ENCODE results near the gene WASF2. TPM values are rescaled to one million over a fixed set of nuclear protein-coding genes. Genes with fewer than 3 reads are reported as not detected.
"Not testable (repeated sequence)": the region's sequence is repeated elsewhere in the genome, so short reads cannot be mapped to it uniquely, and the experiment has no call there.

WASF2 gene
- polyA plus RNA-seq, 1 donor from 2014 or later = 2.5 TPM

GRCh38 chr1:27405598-27406361, 84.2 kb downstream of the WASF2 start:
- H3K9me3 ChIP-seq (ENCODE audit: low read length); H3K79me2 ChIP-seq (replicated peaks; ENCODE audit: insufficient read depth, low read length); H3F3A ChIP-seq (ENCODE audit: insufficient read depth, low read length, poor library complexity, severe bottlenecking); H3K27me3 ChIP-seq (ENCODE audit: insufficient read depth, low read depth, low read length); H3K36me3 ChIP-seq (ENCODE audit: insufficient read depth, low read length); H3K9me2 ChIP-seq (ENCODE audit: insufficient read depth, low read length); H3K4me2 ChIP-seq (ENCODE audit: low read length); H2AFZ ChIP-seq (ENCODE audit: low read depth, low read length); H4K20me1 ChIP-seq (ENCODE audit: insufficient read depth); H3K4me3 ChIP-seq (ENCODE audit: low read length): not testable (repeated sequence)
- TF ChIP-seq POLR2AphosphoS5 (IDR thresholded peaks at IDR 0.05) (peak; percentile 16), CTCF (IDR thresholded peaks at IDR 0.05; ENCODE audit: poor library complexity, severe bottlenecking) (peak; percentile 39)
- Histone ChIP-seq H3K27ac (ENCODE audit: low read length) (peak overlapping the region; percentile 56), H3K9ac (ENCODE audit: low read length) (peak overlapping the region; percentile 45)

GRCh38 chr1:27405074-27405473, 84.9 kb downstream of the WASF2 start:
- Histone ChIP-seq H3K27ac (ENCODE audit: low read length) (peak overlapping the region; percentile 45), H3K9me2 (ENCODE audit: insufficient read depth, low read length) (no peaks in the 10 kb centered on the region), H3K4me3 (ENCODE audit: low read length) (no peak overlapping the region), H3F3A (ENCODE audit: insufficient read depth, low read length, poor library complexity, severe bottlenecking) (no peaks in the 10 kb centered on the region), H3K79me2 (replicated peaks; ENCODE audit: insufficient read depth, low read length) (no peaks in the 10 kb centered on the region), H2AFZ (ENCODE audit: low read depth, low read length) (no peak overlapping the region), H3K4me2 (ENCODE audit: low read length) (no peak overlapping the region), H3K9me3 (ENCODE audit: low read length) (no peaks in the 10 kb centered on the region), H3K36me3 (ENCODE audit: insufficient read depth, low read length) (no peaks in the 10 kb centered on the region), H3K9ac (ENCODE audit: low read length) (peak overlapping the region; percentile 38), H3K27me3 (ENCODE audit: insufficient read depth, low read depth, low read length) (no peaks in the 10 kb centered on the region), H4K20me1 (ENCODE audit: insufficient read depth) (no peaks in the 10 kb centered on the region)
- no peak for TF ChIP-seq EZH2 (IDR thresholded peaks at IDR 0.05; ENCODE audit: borderline replicate concordance, insufficient read depth, low read length, poor library complexity, severe bottlenecking)
- TF ChIP-seq TAF1 (IDR thresholded peaks at IDR 0.05; ENCODE audit: low read depth) = no peak
- TF ChIP-seq POLR2AphosphoS5 (IDR thresholded peaks at IDR 0.05) = no peak
- no peak for TF ChIP-seq EP300 (conservative IDR thresholded peaks at IDR 0.05; ENCODE audit: poor library complexity, severe bottlenecking)
- TF ChIP-seq MXI1 (conservative IDR thresholded peaks at IDR 0.05; ENCODE audit: poor library complexity, severe bottlenecking) = no peak
- no peak for TF ChIP-seq REST (IDR thresholded peaks at IDR 0.05; ENCODE audit: borderline replicate concordance)
- no peak for TF ChIP-seq CTCF (IDR thresholded peaks at IDR 0.05; ENCODE audit: poor library complexity, severe bottlenecking)
- no peak for TF ChIP-seq SMC3 (conservative IDR thresholded peaks at IDR 0.05; ENCODE audit: poor library complexity)
- no peak for TF ChIP-seq RAD21 (conservative IDR thresholded peaks at IDR 0.05)
